Measurements from ENCODE around the gene TNFRSF13B.

DNA sequence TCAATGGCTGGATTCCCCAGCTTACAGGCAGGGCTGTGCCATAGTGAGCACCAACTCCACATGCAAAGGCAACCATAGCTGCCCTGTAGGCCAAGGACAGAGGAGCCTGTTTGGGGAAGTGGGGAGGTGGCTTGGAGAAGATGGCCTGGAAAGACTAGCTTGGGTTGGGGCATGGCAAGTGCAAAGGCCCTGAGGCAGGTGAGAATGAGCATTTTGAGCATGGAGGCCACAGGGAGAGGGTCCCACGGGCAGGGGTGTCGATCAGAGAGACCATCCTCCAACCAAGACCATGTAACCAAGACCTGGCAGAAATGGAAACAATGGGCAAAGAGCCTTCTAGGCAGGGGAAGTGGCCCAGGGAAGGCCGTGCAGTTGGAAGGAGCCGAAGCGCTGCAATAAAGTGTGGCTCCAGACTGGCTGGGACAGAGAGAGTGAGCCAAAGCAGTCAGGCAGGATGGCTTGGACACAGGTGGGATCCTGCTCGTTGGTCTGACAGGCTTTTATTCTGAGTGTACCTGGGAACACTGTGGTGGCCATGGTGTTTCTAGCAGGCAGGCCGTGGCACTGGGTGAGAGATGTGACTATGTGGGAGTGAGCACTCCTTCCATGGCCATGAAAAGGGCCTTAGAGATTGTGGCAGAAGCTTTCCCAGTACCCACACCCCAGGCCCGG lies 45.6 kb upstream of the TNFRSF13B start:
- TF ChIP-seq, protein P1, sequence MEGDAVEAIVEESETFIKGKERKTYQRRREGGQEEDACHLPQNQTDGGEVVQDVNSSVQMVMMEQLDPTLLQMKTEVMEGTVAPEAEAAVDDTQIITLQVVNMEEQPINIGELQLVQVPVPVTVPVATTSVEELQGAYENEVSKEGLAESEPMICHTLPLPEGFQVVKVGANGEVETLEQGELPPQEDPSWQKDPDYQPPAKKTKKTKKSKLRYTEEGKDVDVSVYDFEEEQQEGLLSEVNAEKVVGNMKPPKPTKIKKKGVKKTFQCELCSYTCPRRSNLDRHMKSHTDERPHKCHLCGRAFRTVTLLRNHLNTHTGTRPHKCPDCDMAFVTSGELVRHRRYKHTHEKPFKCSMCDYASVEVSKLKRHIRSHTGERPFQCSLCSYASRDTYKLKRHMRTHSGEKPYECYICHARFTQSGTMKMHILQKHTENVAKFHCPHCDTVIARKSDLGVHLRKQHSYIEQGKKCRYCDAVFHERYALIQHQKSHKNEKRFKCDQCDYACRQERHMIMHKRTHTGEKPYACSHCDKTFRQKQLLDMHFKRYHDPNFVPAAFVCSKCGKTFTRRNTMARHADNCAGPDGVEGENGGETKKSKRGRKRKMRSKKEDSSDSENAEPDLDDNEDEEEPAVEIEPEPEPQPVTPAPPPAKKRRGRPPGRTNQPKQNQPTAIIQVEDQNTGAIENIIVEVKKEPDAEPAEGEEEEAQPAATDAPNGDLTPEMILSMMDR (conservative IDR thresholded peaks at IDR 0.05) = no peak
- no peak for TF ChIP-seq EZH2 (IDR thresholded peaks at IDR 0.05; ENCODE audit: low read depth)
